ENCODE measurements around the gene TEKT2.

DNA sequence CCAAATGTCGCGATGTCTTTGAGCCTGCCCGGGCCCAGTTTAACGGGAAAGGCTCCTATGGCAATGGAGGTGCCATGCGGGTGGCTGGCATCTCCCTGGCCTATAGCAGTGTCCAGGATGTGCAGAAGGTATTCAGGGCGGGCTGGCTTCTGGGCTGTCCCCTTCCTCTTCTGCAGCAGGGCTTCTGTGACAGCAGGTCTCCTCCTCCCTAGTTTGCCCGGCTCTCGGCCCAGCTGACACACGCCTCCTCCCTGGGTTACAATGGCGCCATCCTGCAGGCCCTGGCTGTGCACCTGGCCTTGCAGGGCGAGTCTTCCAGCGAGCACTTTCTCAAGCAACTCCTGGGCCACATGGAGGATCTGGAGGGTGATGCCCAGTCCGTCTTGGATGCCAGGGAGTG, 7.8 kb downstream of the TEKT2 start:
- TF ChIP-seq, protein P1, sequence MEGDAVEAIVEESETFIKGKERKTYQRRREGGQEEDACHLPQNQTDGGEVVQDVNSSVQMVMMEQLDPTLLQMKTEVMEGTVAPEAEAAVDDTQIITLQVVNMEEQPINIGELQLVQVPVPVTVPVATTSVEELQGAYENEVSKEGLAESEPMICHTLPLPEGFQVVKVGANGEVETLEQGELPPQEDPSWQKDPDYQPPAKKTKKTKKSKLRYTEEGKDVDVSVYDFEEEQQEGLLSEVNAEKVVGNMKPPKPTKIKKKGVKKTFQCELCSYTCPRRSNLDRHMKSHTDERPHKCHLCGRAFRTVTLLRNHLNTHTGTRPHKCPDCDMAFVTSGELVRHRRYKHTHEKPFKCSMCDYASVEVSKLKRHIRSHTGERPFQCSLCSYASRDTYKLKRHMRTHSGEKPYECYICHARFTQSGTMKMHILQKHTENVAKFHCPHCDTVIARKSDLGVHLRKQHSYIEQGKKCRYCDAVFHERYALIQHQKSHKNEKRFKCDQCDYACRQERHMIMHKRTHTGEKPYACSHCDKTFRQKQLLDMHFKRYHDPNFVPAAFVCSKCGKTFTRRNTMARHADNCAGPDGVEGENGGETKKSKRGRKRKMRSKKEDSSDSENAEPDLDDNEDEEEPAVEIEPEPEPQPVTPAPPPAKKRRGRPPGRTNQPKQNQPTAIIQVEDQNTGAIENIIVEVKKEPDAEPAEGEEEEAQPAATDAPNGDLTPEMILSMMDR (IDR thresholded peaks at IDR 0.05; ENCODE audit: low read depth, low read length), result no peak
- no peak for TF ChIP-seq EZH2phosphoT487 (IDR thresholded peaks at IDR 0.05; ENCODE audit: low read depth)

Data from OCI-LY3 (cell line).